MM.1S (cell line): Measurements from ENCODE around the gene KIF7.

Source experiments
- DNase-seq: peaks from one replicate; pipeline ENCODE4 v3.0.0-alpha.2; 2015
- H2AFZ ChIP-seq: fragments of 300-600 bp; sonication (generic); 2 replicates; pipeline ENCODE4 v1.6.0; 2016; ENCODE audit warnings: antibody characterized with exemption, low read length
- H3F3A ChIP-seq: fragments of 300-600 bp; sonication (generic); 2 replicates; pipeline ENCODE4 v1.6.1; 2016; ENCODE audit warnings: mild to moderate bottlenecking, antibody characterized with exemption, low read length, moderate library complexity, mixed read lengths; ENCODE audit not compliant: insufficient read depth
- H3K27ac ChIP-seq: fragments of 300-600 bp; sonication (generic); 2 replicates; pipeline ENCODE4 v1.5.1; 2016; ENCODE audit warnings: mild to moderate bottlenecking, low read length
- H3K27me3 ChIP-seq: fragments of 300-600 bp; sonication (generic); replicated peaks from 2 replicates; pipeline ENCODE4 v1.6.0; 2016; ENCODE audit warnings: low read length; ENCODE audit not compliant: insufficient read depth
- H3K36me3 ChIP-seq: fragments of 300-600 bp; sonication (generic); replicated peaks from 2 replicates; pipeline ENCODE4 v1.6.1; 2016; ENCODE audit warnings: mild to moderate bottlenecking, low read length, mixed read lengths; ENCODE audit not compliant: insufficient read depth
- H3K4me1 ChIP-seq: fragments of 300-600 bp; sonication (generic); 2 replicates; pipeline ENCODE4 v1.6.1; 2016; ENCODE audit warnings: low read length, mixed read lengths
- H3K4me2 ChIP-seq: fragments of 300-600 bp; sonication (generic); 2 replicates; pipeline ENCODE4 v1.6.0; 2016; ENCODE audit warnings: low read depth, low read length
- H3K4me3 ChIP-seq: fragments of 300-600 bp; sonication (generic); 2 replicates; pipeline ENCODE4 v1.5.1; 2016; ENCODE audit warnings: low read length, mixed read lengths
- H3K79me2 ChIP-seq: fragments of 300-600 bp; sonication (generic); 2 replicates; pipeline ENCODE4 v1.6.1; 2016; ENCODE audit warnings: mixed run types, low read length, mixed read lengths
- H3K9ac ChIP-seq: fragments of 300-600 bp; sonication (generic); 2 replicates; pipeline ENCODE4 v1.6.1; 2016; ENCODE audit warnings: low read length, mixed read lengths
- H3K9me2 ChIP-seq: fragments of 300-600 bp; sonication (generic); replicated peaks from 2 replicates; pipeline ENCODE4 v1.6.1; 2016; ENCODE audit warnings: mild to moderate bottlenecking, low read length, mixed read lengths; ENCODE audit not compliant: insufficient read depth
- H3K9me3 ChIP-seq: fragments of 300-600 bp; sonication (generic); replicated peaks from 2 replicates; pipeline ENCODE4 v1.6.1; 2016; ENCODE audit warnings: mild to moderate bottlenecking, low read length, mixed read lengths; ENCODE audit not compliant: insufficient read depth
- H4K20me1 ChIP-seq: fragments of 300-600 bp; sonication (generic); 2 replicates; pipeline ENCODE4 v1.6.1; 2016; ENCODE audit warnings: mild to moderate bottlenecking, low read length, moderate library complexity, mixed read lengths; ENCODE audit not compliant: insufficient read depth
- EZH2 ChIP-seq: fragments of 300-600 bp; sonication (generic); optimal IDR thresholded peaks from 2 replicates; pipeline ENCODE3; 2017; ENCODE audit warnings: low read depth, mild to moderate bottlenecking, antibody characterized with exemption, low read length, mixed read lengths
- EZH2phosphoT487 ChIP-seq: fragments of 300-600 bp; sonication (generic); IDR thresholded peaks from 2 replicates; pipeline ENCODE4 v1.6.1; 2018; ENCODE audit warnings: antibody characterized with exemption, low read length
- TF ChIP-seq, protein P1 (sequence below): fragments of 300-600 bp; sonication (generic); IDR thresholded peaks from 2 replicates; pipeline ENCODE4 v1.5.1; 2016; ENCODE audit warnings: antibody characterized with exemption, low read length, mixed read lengths

Gene KIF7

DNA sequence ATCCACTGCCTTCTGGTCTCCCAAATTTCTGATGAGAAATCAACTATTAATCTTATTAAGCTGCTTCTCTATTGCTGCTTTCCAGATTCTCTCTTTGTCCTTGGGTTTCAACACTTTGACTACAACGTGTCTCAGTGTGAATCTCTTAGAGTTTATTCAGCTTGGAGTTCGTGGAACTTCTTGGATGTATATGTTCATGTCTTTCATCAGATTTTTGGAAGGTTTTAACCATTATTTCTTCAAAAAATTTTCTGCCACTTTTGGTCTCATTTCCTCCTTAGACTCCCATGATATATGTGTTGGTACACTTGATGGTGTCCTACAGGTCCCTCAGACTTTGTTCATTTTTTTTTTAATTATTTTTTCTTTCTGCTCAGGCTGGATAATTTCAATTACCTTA is 44.0 kb downstream of the KIF7 start:
- Histone ChIP-seq H3K4me2 (no peak overlapping the region), H3K27me3 (no peaks in the 10 kb centered on the region), H3K4me1 (no peaks in the 10 kb centered on the region), H3K79me2 (no peaks in the 10 kb centered on the region), H3K36me3 (peaks cover 16% of the 10 kb centered on the region), H3K9me3 (no peaks in the 10 kb centered on the region), H3K9me2 (no peaks in the 10 kb centered on the region), H4K20me1 (no peaks in the 10 kb centered on the region), H3K27ac (no peak overlapping the region), H3K9ac (no peak overlapping the region), H3K4me3 (no peak overlapping the region), H3F3A (no peaks in the 10 kb centered on the region), H2AFZ (no peak overlapping the region)
- DNase-seq: no peak
- TF ChIP-seq EZH2phosphoT487 (no peak), EZH2 (no peak)
- TF ChIP-seq, protein P1, sequence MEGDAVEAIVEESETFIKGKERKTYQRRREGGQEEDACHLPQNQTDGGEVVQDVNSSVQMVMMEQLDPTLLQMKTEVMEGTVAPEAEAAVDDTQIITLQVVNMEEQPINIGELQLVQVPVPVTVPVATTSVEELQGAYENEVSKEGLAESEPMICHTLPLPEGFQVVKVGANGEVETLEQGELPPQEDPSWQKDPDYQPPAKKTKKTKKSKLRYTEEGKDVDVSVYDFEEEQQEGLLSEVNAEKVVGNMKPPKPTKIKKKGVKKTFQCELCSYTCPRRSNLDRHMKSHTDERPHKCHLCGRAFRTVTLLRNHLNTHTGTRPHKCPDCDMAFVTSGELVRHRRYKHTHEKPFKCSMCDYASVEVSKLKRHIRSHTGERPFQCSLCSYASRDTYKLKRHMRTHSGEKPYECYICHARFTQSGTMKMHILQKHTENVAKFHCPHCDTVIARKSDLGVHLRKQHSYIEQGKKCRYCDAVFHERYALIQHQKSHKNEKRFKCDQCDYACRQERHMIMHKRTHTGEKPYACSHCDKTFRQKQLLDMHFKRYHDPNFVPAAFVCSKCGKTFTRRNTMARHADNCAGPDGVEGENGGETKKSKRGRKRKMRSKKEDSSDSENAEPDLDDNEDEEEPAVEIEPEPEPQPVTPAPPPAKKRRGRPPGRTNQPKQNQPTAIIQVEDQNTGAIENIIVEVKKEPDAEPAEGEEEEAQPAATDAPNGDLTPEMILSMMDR: no peak

DNA sequence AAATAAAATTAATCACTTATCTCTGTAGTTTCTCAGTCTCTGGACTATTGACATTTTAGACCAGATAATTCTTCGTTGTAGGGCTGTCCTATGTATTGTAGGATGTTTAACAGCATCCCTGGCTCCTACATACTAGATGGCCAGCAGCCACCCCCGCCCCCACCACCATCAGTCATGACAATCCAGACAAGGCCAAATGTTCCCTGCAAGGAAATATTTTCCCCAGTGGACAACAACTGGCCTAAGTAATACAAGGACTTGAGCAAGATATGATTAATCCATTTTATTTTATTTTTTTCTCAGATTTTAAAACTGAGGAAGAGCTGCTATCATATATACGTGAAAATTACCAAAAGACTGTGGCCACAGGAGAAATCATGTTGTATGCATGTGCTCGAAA is 56.2 kb downstream of the KIF7 start:
- TF ChIP-seq, protein P1: no peak
- TF ChIP-seq EZH2 (no peak), EZH2phosphoT487 (no peak)
- Histone ChIP-seq H3K79me2 (peaks cover 2% of the 10 kb centered on the region; the same call in 1 of the 2 replicates), H3K27me3 (no peaks in the 10 kb centered on the region), H3K9ac (no peak overlapping the region), H2AFZ (no peak overlapping the region), H3K27ac (no peak overlapping the region), H3K9me3 (no peaks in the 10 kb centered on the region), H3F3A (no peaks in the 10 kb centered on the region), H3K4me2 (no peak overlapping the region), H3K4me3 (no peak overlapping the region), H4K20me1 (no peaks in the 10 kb centered on the region), H3K36me3 (peaks cover 23% of the 10 kb centered on the region), H3K9me2 (no peaks in the 10 kb centered on the region), H3K4me1 (no peaks in the 10 kb centered on the region)
- DNase-seq: no peak

DNA sequence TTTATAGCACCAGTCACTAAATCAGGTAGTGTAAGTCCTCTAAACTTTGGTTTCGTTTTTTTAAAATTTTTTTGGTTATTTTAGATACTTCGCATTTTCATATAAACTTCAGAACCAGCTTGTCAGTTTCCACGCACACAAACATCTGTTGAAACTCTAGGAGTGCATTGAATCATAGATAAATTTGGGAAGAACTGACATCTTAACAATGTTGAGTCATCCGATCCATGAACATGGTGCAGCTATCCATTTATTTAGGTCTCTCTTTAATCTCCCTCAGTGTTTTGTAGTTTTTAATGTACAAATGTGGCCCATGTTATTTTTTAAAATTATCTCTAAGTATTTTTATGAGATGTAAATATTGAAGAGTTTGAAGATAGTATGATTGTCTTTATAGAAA is 62.2 kb downstream of the KIF7 start:
- H3K9ac ChIP-seq: no peak overlapping the region
- H3F3A ChIP-seq: no peaks in the 10 kb centered on the region
- TF ChIP-seq EZH2 (no peak), EZH2phosphoT487 (no peak)
- TF ChIP-seq, protein P1: no peak
- H3K9me2 ChIP-seq: no peaks in the 10 kb centered on the region
- H3K36me3 ChIP-seq: peaks cover 8% of the 10 kb centered on the region; the same call in 1 of the 2 replicates
- H3K4me2 ChIP-seq: no peak overlapping the region
- no peaks in the 10 kb centered on the region for H3K9me3 ChIP-seq
- H3K27ac ChIP-seq: no peak overlapping the region
- no peak for DNase-seq
- H4K20me1 ChIP-seq: no peaks in the 10 kb centered on the region
- H2AFZ ChIP-seq: no peak overlapping the region
- H3K4me3 ChIP-seq: no peak overlapping the region
- H3K79me2 ChIP-seq: peaks cover 4% of the 10 kb centered on the region; the same call in 1 of the 2 replicates
- H3K27me3 ChIP-seq: no peaks in the 10 kb centered on the region
- no peaks in the 10 kb centered on the region for H3K4me1 ChIP-seq
